GM18517 (cell line): ENCODE results near the gene PCDH17.

Source experiments
- ATAC-seq: cut with Tn5 transposase; IDR thresholded peaks from one replicate; pipeline ENCODE4 v1.9.1; 2021; ENCODE audit warnings: mild to moderate bottlenecking, moderate library complexity; ENCODE audit not compliant: unreplicated experiment

PCDH17 gene

GRCh38 chr13:57726981-57727380 is 95.4 kb downstream of the PCDH17 start:
- ATAC-seq = no peak

GRCh38 chr13:57734306-57734705 is 102.8 kb downstream of the PCDH17 start:
- ATAC-seq = no peak

- ATAC-seq = no peak
Observed at GRCh38 chr13:57739089-57739488, 107.5 kb downstream of the PCDH17 start.

- no peak for ATAC-seq
Observed at GRCh38 chr13:57739543-57740190, 108.1 kb downstream of the PCDH17 start.

GRCh38 chr13:57740719-57741118 is 109.2 kb downstream of the PCDH17 start:
- ATAC-seq = no peak

GRCh38 chr13:57748096-57748495 is 116.6 kb downstream of the PCDH17 start:
- ATAC-seq = no peak

GRCh38 chr13:57760951-57761350 is 129.4 kb downstream of the PCDH17 start:
- ATAC-seq = no peak

GRCh38 chr13:57763689-57764088 is 132.1 kb downstream of the PCDH17 start:
- no peak for ATAC-seq
